DOHH2 (cell line): ENCODE results near the gene SERPINF2.

Experiments used
- EZH2phosphoT487 ChIP-seq: fragments of 200-600 bp; sonication (generic); IDR thresholded peaks from 2 replicates; pipeline ENCODE4 v1.6.1; 2017; ENCODE audit warnings: borderline replicate concordance, mild to moderate bottlenecking, antibody characterized with exemption, low read length, moderate library complexity, mixed read lengths
- TF ChIP-seq, protein P1 (sequence below): fragments of 200-600 bp; sonication (generic); IDR thresholded peaks from one replicate; pipeline ENCODE4 v1.5.1; 2014; ENCODE audit warnings: antibody characterized with exemption, mild to moderate bottlenecking, low read depth, low read length; ENCODE audit not compliant: poor library complexity, severe bottlenecking

DNA sequence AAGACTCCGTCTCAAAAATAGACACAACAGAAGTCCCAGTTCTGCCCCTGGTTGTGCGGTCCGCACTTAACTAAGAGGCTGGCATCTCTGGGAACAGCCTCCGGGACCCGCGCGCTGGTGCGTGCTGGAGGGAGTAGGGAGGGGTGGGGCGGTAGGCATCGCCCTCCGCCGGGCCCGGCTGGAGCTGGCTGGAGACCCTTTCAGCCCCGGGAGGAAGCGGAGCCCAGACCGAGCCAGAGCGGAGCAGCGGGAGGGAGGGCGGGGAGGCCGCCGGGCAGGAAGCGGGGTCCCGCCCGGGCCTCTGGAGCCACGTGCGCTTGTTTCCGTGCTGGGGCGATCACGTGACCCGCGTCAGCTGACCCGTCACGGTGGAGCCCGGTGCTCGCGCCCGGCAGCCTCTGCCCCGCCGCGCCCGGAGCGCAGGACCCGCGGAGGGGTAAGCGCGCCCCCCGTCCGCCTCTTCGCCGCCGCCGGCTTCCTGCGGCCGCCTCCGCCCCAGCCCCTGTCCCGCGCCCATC is 18.3 kb upstream of the SERPINF2 start, which contains the start of gene WDR81:
- TF ChIP-seq, protein P1, sequence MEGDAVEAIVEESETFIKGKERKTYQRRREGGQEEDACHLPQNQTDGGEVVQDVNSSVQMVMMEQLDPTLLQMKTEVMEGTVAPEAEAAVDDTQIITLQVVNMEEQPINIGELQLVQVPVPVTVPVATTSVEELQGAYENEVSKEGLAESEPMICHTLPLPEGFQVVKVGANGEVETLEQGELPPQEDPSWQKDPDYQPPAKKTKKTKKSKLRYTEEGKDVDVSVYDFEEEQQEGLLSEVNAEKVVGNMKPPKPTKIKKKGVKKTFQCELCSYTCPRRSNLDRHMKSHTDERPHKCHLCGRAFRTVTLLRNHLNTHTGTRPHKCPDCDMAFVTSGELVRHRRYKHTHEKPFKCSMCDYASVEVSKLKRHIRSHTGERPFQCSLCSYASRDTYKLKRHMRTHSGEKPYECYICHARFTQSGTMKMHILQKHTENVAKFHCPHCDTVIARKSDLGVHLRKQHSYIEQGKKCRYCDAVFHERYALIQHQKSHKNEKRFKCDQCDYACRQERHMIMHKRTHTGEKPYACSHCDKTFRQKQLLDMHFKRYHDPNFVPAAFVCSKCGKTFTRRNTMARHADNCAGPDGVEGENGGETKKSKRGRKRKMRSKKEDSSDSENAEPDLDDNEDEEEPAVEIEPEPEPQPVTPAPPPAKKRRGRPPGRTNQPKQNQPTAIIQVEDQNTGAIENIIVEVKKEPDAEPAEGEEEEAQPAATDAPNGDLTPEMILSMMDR, result no peak
- no peak for TF ChIP-seq EZH2phosphoT487
